ENCODE measurements around the gene PRSS21.

The PRSS21 gene

DNA sequence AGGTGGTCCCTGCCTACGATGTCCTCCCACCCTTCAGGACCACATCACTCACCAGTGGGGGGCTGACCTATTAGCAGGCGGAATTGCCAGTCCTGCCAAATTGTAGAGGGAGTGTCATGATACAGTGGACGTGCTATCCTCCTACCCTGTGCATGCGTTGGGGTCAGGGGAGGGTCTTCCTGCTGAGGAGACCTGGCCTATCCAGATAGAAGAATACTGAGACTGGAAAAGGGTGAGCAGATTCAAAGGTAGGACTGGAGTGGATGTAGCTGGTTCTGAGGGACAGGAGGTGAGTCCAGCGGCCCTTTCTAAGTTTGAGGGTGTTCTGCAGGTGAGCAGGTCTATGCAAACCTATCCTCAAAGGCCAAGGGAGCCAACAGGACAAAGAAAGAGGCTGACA lies 10.8 kb upstream of the PRSS21 start:
- no peak for DNase-seq (ENCODE audit: low read depth in 2 of 2)

DNA sequence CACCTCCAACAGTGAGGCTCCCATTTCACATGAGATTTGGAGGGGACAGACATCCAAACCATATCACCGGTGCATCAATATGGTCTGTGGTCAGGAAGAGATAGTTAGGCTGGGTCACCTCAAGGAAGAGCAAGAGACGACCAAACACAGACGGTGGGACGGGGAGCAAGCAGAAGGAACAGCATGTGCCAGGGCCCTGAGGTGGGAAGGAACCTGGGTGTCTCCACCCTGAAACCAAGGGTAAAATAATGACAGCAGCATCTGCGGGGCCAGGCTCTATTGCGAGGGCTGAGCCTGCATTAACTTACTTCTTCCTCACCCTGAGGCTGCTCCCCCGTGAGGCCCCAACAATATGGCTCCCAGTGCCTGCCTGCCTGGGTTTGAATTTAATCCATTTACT lies 8.9 kb upstream of the PRSS21 start:
- DNase-seq (ENCODE audit: low read depth in 2 of 2): no peak

DNA sequence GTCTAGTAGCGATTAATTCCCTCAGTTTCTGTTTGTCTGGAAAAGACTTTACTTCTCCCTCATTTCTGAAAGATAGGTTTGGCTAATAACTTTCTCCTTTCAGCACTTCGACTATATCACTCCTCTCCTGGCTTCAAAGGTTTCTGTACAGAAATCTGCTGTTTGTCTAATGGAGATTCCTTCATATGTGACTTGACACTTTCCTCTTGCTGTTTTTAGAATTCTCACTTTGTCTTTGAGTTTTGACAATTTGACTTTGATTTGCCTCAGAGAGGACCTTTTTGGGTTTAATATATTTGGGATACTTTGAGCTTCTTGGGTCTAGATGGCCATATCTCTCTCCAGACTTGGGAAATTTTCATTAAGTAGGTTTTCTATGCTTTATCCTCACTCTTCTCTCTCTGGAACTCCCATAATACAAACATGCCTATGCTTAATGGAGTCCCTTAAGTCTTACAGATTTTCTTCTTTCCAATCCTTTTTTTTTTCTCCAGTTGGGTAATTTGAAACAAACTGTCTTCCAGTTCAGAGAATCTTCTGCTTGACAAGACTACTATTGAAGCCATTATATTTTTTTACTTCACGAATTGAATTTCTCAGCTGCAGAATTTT lies 7.8 kb upstream of the PRSS21 start:
- no peak for DNase-seq (ENCODE audit: low read depth in 2 of 2)

DNA sequence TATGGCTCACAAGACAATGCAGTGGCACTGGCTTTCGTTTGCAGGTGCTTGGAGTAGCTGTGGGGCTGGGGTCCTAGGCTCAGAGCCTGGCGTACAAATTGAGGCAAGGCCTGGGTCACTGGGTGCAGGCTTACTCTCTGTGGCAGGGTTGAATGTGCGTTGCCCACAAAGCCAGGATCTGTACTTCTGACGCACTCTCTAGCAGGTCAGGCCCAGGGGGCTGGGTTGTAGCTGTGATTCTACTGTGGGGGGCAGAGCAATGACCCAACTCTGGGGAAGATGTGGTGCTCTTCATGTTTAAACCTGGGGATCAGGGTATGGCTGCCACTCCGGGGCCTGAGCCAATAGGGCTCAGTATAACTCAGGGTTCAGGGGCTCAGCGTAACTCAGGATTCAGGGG lies 6.4 kb upstream of the PRSS21 start:
- no peak for DNase-seq (ENCODE audit: low read depth in 2 of 2)

DNA sequence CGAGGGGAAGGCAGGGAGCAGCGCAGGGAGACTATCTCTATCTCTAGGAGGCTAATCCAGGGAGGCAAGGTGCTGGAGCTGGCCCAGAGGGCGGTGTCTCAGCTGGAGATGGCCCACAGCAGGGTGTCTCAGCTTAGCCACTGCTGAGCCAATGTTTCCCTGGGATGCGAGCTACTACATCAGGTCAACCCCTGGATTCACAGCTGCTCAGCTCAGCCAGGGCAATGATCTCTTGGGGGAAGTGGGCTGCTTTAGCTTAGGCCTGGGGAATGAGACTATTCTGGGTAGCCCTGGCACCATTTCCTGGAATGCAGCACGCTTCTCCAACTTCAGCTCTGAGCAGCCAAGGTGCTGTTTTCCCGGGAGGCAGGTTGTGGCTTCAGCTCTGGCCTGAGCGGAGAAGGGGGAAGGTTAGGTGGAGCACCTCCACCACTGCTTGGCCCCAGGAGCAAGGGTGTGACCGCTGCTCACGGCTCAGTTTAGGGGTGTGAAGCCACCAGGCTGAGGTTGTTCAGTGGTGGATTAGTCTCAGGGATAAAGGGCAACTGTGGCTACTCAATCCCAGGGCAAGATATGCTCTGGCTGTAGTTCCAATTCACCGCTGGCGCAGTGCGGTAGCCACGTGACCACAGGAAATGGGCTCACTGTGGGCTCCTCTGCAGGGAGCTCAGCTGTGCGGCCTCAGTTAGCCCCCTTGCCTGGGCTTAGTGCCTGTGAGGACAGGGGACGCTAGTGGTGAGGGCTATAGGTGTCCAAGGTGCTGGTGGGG lies 5.2 kb upstream of the PRSS21 start:
- DNase-seq (ENCODE audit: low read depth in 2 of 2): no peak

DNA sequence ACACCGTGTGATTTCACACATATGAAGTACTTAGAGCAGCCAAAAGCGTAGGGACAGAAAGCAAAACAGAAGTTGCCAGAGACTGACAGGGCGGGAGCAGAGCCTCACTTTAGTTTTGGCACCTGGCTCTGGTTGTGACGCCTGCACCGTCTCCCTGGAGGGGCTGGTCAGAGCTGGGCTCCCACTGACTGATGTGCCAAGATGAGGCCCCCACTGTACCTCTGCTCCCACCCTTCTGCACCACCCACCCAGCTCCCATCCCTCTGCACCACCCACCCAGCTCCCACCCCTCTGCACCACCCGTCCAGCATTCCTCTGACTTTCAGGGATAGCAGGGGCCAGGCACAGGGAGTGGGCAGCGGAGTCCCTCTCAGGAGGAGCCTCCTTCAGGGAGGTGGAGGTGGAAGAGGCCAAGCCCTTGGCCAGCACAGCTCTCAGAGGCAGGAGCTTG lies 3.2 kb upstream of the PRSS21 start:
- no peak for DNase-seq (ENCODE audit: low read depth in 2 of 2)

DNA sequence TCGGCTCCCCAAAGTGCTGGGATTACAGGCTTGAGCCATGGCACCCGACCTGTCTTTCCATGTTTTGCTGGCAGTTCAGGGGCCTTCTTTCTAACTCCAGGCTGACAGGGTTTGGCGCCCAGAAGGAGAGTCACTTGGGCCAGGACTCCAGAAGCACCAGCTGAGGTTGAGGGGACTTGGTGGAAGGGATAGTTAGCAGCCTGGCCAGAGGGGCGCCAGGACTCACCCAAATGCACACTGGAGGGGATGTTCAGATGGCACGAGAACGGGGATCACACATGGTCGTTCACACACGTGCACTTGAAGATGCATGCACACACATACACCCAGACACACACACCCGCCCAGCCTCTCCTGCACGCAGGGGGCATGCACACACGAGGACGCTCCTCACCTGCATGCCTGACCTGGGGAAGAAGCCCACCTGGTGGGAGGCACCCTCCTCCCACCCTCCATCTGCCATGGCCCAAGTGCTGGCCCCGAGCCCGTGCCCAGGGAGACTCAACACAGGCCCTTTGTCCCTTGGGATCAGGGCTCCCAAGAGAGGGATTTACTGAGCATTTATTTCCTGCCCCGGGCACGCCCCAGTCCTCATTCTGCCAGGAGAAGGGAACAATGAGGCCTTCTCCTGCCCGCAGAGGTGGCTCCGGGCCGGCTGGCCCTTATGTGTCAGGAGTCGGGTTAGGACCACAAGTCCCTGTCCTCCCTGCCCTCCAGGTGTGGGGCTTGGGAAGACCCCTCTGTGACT lies 2.3 kb upstream of the PRSS21 start:
- DNase-seq (ENCODE audit: low read depth in 2 of 2): no peak

DNA sequence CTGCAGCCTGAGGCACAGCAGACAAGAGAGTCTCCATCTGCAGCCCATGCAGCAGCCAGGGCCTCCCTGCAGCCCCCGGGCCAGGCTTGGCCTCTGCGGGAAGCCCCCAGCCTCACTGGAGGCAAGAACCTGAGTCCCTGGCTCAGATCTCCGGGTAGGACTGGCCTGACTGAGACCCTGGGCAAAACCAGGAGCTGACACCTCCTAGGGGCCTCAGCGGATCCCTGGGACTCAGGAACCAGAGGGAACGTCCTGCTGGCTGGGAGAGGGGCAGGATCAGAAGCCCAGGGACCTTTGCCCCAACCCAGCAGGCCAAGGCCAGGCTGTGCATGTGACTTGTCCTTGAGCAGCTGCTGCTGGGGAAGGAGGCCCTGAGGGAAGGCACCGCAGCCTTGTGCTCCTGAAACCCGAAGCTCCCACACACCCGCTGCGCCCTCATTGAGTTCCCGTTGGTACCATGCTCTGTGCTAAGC lies 1.7 kb upstream of the PRSS21 start:
- DNase-seq (ENCODE audit: low read depth in 2 of 2): no peak

DNA sequence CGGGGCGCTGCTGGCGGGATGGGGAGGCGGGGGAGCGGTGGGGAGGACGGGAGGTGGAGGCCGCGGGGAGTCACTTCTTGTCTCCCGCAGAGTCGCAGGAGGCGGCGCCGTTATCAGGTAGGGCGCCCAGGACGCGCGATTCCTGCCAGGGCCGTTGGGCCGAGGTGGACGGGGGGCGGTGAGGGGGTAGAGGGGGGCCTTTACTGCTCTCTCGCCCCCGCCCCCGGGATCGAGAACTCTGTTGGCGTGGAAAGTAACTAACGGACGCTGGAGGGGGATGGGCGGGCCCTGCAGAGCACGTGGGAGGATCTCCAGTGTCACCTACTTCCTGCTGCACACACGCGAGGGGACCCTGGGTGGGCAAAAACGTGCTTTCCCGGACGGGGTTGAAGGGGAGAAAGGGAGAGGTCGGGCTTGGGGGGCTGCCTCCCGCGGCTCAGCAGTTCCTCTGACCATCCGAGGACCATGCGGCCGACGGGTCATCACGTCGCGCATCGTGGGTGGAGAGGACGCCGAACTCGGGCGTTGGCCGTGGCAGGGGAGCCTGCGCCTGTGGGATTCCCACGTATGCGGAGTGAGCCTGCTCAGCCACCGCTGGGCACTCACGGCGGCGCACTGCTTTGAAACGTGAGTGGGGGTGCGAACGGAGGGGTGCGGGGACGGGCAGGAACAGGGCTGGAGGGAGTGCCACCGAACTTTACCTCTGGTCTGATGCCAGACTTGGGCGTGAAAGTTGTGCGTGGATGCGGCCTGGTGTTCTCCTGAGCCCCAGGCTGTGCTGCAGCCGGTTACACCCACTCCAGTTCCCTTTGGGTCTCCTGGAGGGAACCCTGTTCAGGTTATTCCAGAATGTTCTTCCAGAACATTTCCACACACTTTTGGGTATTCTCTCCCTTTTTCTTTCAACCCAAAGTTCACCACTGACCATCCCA lies 569 bp downstream of the PRSS21 start:
- no peak for DNase-seq (ENCODE audit: low read depth in 2 of 2)

DNA sequence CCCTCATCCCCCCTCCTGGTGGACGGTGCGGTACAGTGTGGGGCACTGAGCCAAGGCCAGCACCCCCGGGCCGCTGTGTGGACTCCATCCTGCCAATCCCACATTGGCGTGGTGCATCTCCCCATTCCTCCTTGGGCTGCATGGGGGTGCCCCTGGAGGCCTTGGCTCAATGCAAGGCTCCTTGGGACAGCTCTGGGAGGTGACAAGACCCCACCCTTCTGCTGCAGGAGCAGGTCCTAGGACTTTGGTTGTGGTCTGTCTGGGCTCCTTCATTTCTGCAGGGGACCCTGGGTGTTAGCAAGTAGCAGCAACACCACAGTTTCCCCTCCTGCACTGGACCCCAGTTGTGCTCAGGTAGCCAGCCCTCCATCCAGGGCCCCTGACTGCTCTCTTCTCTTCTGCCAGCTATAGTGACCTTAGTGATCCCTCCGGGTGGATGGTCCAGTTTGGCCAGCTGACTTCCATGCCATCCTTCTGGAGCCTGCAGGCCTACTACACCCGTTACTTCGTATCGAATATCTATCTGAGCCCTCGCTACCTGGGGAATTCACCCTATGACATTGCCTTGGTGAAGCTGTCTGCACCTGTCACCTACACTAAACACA lies 1.3 kb downstream of the PRSS21 start:
- DNase-seq (ENCODE audit: low read depth in 2 of 2): no peak

DNA sequence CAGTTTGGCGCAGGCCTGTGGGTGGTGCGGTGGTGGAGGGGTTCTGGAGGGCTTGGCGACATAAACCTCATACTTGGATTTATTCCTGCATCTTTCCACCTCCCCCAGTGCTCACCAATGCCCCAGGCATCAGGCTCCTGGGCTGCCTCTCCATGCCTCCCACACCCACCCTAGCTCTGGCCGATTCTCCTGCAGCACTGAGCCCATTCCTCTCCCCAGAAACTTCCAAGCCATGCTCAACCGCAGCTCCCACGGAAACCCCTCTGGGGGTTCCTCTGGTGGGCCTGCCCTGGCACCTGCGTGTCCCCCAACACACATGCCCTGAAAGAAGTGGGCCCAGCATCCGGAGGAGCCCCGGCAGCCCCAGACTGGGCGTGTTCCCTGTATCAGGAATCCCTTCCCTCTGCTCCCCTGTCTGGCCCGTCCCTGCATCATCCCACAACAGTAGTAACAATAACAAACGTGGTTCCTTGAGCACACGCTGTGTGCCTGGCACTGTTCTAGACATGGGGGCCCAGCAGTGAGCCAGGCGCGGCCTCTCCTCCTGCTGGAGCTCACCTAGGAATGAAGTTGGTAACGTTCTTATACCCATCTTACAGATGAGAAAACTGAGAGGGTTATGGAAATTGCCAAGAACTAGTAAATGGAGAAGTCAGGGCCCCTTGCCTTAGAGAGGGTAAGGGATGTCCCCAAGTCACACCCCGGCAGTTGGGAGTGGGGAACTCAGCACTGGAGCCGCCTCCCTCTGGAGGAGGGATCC lies 2.3 kb downstream of the PRSS21 start:
- DNase-seq (ENCODE audit: low read depth in 2 of 2): no peak

DNA sequence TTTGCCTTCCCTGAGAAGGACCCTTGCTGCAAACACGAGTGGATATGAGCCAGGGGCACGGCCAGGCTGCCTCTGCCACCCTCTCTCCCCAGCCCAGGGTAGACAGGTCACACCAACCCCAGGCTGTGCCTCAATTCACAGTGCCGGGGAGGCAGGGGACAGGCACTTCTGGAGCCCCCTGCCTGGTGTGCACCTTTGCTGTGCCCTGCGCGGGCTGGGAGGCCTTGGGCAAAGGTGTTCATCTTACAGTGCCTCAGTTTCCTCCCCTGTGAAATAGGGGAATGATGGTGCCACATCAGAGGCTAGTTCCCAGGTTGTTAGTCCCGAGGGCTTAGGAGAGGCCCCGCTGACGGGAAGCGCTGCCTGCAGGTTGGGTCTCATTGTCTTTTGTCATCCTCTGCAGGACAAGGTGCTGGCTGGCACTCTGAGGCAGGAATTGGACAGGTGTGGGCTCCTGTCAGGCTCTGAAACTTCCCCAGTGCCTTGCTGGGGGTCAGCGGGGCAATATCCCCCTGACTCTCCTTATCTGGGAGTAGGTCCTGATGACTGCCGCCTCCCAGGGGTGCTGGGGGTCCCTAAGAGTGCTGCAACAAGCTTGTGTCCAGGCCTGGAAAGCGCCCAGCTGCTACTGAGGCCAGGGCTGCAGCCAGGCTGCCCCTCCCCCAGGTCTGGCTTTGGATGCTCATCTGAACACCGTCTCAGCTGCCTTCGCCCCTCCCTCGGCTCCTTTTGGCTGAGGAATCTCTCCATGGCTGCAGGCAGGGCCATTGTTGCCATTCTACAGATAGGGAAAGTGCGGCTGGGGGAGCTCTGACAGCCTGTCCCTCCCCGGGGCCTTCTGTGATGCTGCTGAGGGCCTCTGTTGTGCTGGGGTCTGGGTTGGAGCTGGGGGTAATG lies 3.1 kb downstream of the PRSS21 start:
- no peak for DNase-seq (ENCODE audit: low read depth in 2 of 2)

DNA sequence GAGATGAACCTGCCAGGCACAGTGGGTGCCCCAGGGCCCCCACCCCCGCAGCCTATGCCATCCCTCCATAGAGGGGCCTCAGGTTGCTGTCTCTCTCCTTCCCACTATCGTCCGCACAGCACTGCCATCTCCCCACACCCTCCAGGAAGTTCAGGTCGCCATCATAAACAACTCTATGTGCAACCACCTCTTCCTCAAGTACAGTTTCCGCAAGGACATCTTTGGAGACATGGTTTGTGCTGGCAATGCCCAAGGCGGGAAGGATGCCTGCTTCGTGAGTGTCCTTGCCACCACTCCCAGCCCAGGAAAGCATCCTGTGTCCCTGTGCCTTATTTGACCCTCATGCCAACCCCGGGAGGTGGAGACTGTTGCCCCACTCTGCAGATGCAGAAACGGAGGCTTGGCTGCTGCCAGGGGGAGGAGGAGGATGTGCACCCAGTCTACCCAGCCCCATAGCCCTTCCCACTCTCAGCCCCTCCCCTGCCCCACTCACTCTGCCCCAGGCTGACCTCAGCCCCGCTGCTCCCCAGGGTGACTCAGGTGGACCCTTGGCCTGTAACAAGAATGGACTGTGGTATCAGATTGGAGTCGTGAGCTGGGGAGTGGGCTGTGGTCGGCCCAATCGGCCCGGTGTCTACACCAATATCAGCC lies 3.9 kb downstream of the PRSS21 start:
- DNase-seq (ENCODE audit: low read depth in 2 of 2): no peak

DNA sequence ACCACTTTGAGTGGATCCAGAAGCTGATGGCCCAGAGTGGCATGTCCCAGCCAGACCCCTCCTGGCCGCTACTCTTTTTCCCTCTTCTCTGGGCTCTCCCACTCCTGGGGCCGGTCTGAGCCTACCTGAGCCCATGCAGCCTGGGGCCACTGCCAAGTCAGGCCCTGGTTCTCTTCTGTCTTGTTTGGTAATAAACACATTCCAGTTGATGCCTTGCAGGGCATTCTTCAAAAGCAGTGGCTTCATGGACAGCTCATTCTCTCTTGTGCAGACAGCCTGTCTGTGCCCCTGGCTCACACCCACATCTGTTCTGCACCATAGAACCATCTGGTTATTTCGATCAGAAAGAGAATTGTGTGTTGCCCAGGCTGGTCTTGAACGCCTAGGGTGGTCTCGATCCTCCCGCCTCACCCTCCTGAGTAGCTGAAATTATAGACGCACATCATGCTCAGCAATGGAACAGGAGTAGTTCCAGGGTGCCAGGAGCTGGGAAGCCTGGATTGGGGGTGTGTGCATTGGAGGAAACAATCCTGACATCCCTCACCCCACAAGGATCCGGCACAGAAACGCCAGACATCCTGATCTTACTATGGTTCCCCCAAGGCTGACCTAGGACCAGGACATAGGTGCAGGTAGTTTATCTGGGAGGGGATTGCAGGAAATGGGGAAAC lies 4.6 kb downstream of the PRSS21 start:
- DNase-seq (ENCODE audit: low read depth in 2 of 2): no peak

DNA sequence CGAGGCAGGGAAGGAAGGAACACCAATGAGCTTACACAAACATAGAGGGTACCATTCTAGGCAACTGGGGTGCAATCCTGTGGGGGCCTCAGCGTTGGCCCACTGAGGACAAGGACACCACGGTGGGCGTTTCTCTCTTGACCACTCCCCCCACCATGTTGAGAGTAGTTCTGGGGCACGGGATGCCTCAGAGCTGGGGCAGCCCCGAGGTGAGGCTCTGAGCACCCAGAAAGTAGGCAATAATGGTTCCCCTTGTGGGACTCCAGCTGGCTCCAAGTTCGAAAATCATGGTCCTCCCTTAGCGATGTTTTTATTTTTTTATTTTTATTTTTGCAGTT lies 5.1 kb downstream of the PRSS21 start:
- DNase-seq (ENCODE audit: low read depth in 2 of 2): no peak

DNA sequence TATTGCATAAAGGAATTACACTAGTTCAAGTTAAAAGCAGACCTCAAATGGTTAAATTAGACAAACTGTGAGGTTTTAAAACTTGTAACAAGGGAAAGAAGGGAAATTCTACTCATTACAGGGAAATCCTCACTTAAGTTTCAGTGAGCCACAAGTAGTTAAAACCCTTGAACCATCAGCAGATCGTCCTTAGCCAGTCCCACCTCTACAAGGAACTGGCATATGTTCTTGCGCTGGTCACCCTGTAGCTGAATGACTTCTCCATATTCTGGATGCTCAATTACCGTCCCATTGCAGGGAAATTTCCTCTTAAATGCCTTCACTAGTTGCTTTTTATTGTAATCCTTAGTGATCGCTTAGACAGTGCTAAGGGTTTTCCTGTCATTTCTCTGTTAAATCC lies 5.5 kb downstream of the PRSS21 start:
- DNase-seq (ENCODE audit: low read depth in 2 of 2): no peak

DNA sequence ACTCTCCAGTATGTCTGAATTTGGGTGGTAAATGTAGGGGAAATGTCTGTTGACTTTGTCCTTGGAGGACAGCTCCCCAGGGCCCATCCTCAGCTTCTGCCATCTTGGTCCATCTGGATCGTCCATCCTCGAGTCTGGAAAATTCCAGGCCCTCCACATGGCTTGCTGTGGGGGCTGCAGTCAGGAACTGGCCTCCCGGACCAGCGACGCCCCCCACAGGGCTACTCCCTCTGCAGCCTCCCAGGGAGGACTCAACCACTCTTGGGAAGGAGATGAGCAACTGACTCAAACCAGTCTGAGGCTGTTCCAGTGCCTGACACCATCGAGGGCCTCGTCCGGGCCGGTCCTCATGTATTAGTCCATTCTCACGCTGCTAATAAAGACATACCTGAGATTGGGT lies 7.6 kb downstream of the PRSS21 start:
- DNase-seq (ENCODE audit: low read depth in 2 of 2): no peak

DNA sequence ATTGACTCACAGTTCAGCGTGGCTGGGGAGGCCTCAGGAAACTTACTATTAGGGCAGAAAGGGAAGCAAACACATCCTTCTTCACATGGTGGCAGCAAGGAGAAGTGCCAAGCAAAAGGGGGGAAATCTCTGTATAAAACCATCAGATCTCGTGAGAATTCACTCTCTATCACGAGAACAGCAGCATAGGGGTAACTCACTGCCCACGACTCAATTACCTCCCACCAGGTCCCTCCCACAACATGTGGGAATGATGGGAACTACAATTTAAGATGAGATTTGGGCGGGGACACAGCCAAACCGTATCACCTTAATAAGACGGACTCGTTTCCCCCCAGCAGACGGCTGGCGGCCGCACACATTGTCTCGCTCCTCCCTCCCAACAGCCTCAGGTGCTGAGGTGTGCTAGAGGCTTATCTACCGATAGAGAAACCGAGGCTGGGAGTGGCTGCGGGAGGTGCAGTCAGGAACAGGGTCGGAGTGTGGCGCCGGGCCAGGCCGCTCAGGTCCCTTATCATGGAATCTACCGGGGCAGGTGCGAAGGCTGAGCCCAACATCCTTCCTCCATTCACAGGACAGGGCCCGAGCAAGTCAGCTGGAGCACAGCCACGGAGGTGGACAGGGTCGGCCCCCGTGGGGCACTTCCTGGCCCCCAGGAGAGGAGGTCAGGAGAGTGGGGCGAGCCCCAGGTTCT lies 8.2 kb downstream of the PRSS21 start:
- DNase-seq (ENCODE audit: low read depth in 2 of 2): no peak
